IMR-90 (cell line): ENCODE results near the gene ESF1. TPM values are rescaled to one million over a fixed set of nuclear protein-coding genes. Genes with fewer than 3 reads are reported as not detected.

Experiments used
- ATAC-seq: fragments of 200-7000 bp; cut with Tn5 transposase; 2 replicates; pipeline ENCODE4 v1.9.1; 2020; ENCODE audit warnings: low read depth, mild to moderate bottlenecking, moderate library complexity
- BruUV-seq: library from RNA; stranded (reverse); fragments of 400-500 nt; replicated peaks from 2 replicates; lab custom pipeline; 2021; lab: Mats Ljungman, UMichigan
- CTCF ChIA-PET: fragments of 300-600 bp; formaldehyde crosslinking; extraction: SDS; loops from one replicate; lab custom pipeline; 2021; ENCODE audit warnings: antibody characterized with exemption; lab: Yijun Ruan, JAX
- POLR2A ChIA-PET: fragments of 300-600 bp; sonication (Branson Sonifier 250); formaldehyde crosslinking; loops from one replicate; lab custom pipeline; 2022; ENCODE audit warnings: antibody characterized with exemption; ENCODE audit not compliant: unreplicated experiment; lab: Charles Lee
- DNase-seq: peaks from one replicate; pipeline ENCODE4 v3.0.0; 2013
- H2AFZ ChIP-seq: replicated peaks from 2 replicates; pipeline ENCODE3; 2013; ENCODE audit warnings: low read length, mild to moderate bottlenecking; ENCODE audit not compliant: poor library complexity
- H2AK5ac ChIP-seq: 2 replicates; pipeline ENCODE4 v1.6.1; 2013; ENCODE audit warnings: low read depth, low read length, inconsistent platforms
- H2AK9ac ChIP-seq: replicated peaks from 2 replicates; pipeline ENCODE3; 2013; ENCODE audit warnings: mild to moderate bottlenecking, low read depth, low read length, moderate library complexity; ENCODE audit not compliant: poor library complexity
- H2BK120ac ChIP-seq: 2 replicates; pipeline ENCODE4 v1.6.1; 2013; ENCODE audit warnings: low read depth, low read length, inconsistent platforms
- H2BK15ac ChIP-seq: 3 replicates; pipeline ENCODE4 v1.6.1; 2013; ENCODE audit warnings: low read depth, low read length, inconsistent platforms
- H2BK20ac ChIP-seq: 2 replicates; pipeline ENCODE4 v1.6.1; 2013; ENCODE audit warnings: low read depth, mild to moderate bottlenecking, inconsistent platforms, low read length, moderate library complexity
- H2BK5ac ChIP-seq: 2 replicates; pipeline ENCODE4 v1.6.1; 2013; ENCODE audit warnings: mild to moderate bottlenecking, low read depth, low read length, inconsistent platforms; ENCODE audit not compliant: poor library complexity, severe bottlenecking
- H3K14ac ChIP-seq: replicated peaks from 2 replicates; pipeline ENCODE4 v1.6.1; 2013; ENCODE audit warnings: low read depth, low read length, inconsistent platforms
- H3K18ac ChIP-seq: 2 replicates; pipeline ENCODE4 v1.6.1; 2013; ENCODE audit warnings: low read depth, low read length, control low read depth
- H3K23ac ChIP-seq: 2 replicates; pipeline ENCODE4 v1.6.1; 2013; ENCODE audit warnings: low read depth, low read length, inconsistent platforms
- H3K27ac ChIP-seq: 2 replicates; pipeline ENCODE4 v1.5.1; 2013; ENCODE audit warnings: mild to moderate bottlenecking, control low read depth, low read length; ENCODE audit not compliant: insufficient read depth
- H3K27me3 ChIP-seq: 2 replicates; pipeline ENCODE4 v1.6.1; 2013; ENCODE audit warnings: low read length; ENCODE audit not compliant: control insufficient read depth, insufficient read depth
- H3K36me3 ChIP-seq: 2 replicates; pipeline ENCODE4 v1.6.1; 2013; ENCODE audit warnings: low read length, mixed read lengths; ENCODE audit not compliant: control insufficient read depth, insufficient read depth
- H3K4ac ChIP-seq: 2 replicates; pipeline ENCODE4 v1.6.1; 2013; ENCODE audit warnings: low read depth, low read length, inconsistent platforms
- H3K4me1 ChIP-seq: 2 replicates; pipeline ENCODE4 v1.6.1; 2013; ENCODE audit warnings: low read length, mixed read lengths; ENCODE audit not compliant: control insufficient read depth, insufficient read depth
- H3K4me2 ChIP-seq: 2 replicates; pipeline ENCODE4 v1.6.1; 2013; ENCODE audit warnings: low read depth, mild to moderate bottlenecking, control low read depth, low read length, moderate library complexity
- H3K4me3 ChIP-seq: 2 replicates; pipeline ENCODE4 v1.5.1; 2013; ENCODE audit warnings: low read depth, mild to moderate bottlenecking, control low read depth, low read length, moderate library complexity; ENCODE audit not compliant: insufficient read depth
- H3K56ac ChIP-seq: 2 replicates; pipeline ENCODE4 v1.6.1; 2013; ENCODE audit warnings: low read length, inconsistent platforms; ENCODE audit not compliant: insufficient read depth; ENCODE audit errors: extremely low read depth
- H3K79me1 ChIP-seq, 2 experiments: 2 replicates each; pipeline ENCODE4 v1.6.1; 2013; ENCODE audit warnings: low read length in 2 of 2, inconsistent platforms in 1 of 2, low read depth in 1 of 2
- H3K9ac ChIP-seq: 2 replicates; pipeline ENCODE4 v1.6.1; 2013; ENCODE audit warnings: low read depth, low read length, control low read depth
- H3K9me1 ChIP-seq: 2 replicates; pipeline ENCODE4 v1.6.1; 2013; ENCODE audit warnings: low read length, inconsistent platforms; ENCODE audit not compliant: insufficient read depth
- H3K9me3 ChIP-seq: 2 replicates; pipeline ENCODE4 v1.6.1; 2013; ENCODE audit warnings: low read length; ENCODE audit not compliant: control insufficient read depth, insufficient read depth
- H4K20me1 ChIP-seq: 2 replicates; pipeline ENCODE4 v1.6.1; 2013; ENCODE audit warnings: low read length, inconsistent platforms; ENCODE audit not compliant: insufficient read depth
- H4K5ac ChIP-seq: 2 replicates; pipeline ENCODE4 v1.6.1; 2013; ENCODE audit warnings: mild to moderate bottlenecking, low read depth, low read length, control low read depth
- H4K8ac ChIP-seq, 2 experiments: 2 replicates each; pipeline ENCODE4 v1.6.1; 2013; ENCODE audit warnings: low read depth in 2 of 2, low read length in 2 of 2, control low read depth in 1 of 2, inconsistent platforms in 1 of 2
- H4K91ac ChIP-seq: 2 replicates; pipeline ENCODE4 v1.6.1; 2013; ENCODE audit warnings: low read depth, low read length, inconsistent platforms; ENCODE audit not compliant: insufficient read depth
- FOS ChIP-seq: fragments of 150-350 bp; IDR thresholded peaks from 2 replicates; pipeline ENCODE4 v1.6.1; 2016; ENCODE audit warnings: low read depth, low read length
- NFE2L2 ChIP-seq: fragments of 150-350 bp; IDR thresholded peaks from 2 replicates; pipeline ENCODE4 v1.6.1; 2016; ENCODE audit warnings: low read depth, mild to moderate bottlenecking, low read length
- WGBS, 2 experiments: methylation state at CpG; one replicate each; pipeline versions ENCODE4 v1.1.5 to v1.1.7; 2013; ENCODE audit warnings: missing lambda C conversion rate in 2 of 2; ENCODE audit not compliant: insufficient read length in 1 of 2; ENCODE audit errors: extremely low coverage in 2 of 2; 5-methylcytosine and 5-hydroxymethylcytosine counted together
- dilution Hi-C: fragments of 300-500 bp; cut with HindIII; formaldehyde crosslinking; loops from one replicate; pipeline ENCODE4 v1.14.3; 2018; ENCODE audit warnings: low sequenced_read_pairs; ENCODE audit not compliant: unreplicated experiment
- in situ Hi-C: fragments of 300-500 bp; cut with MboI; formaldehyde crosslinking; loops from 3 replicates; pipeline ENCODE4 v1.14.3; 2019; ENCODE audit warnings: low sequenced_read_pairs, inconsistent platforms, mixed read lengths
- intact Hi-C: fragments of 100-400 bp; cut with micrococcal nuclease; formaldehyde crosslinking; loops from 2 replicates; pipeline ENCODE4 v1.10.0; 2022
- polyA plus RNA-seq, 3 experiments: library from polyadenylated mRNA; depleted of rRNA; stranded (reverse); fragments of >200 nt; gene quantifications; 2 replicates each; pipeline ENCODE4 v1.2.3, GENCODE V29; 2012; ENCODE audit warnings: low replicate concordance in 1 of 3
- total RNA-seq: library from RNA; depleted of rRNA; stranded (reverse); fragments of >200 nt; gene quantifications from 2 replicates; pipeline ENCODE4 v1.2.3, GENCODE V29; 2012

Gene ESF1
- total and polyA plus RNA-seq, 2 of the 4 experiments (the other 2 are of a cell fraction), result 2.6 to 2.7 TPM

DNA sequence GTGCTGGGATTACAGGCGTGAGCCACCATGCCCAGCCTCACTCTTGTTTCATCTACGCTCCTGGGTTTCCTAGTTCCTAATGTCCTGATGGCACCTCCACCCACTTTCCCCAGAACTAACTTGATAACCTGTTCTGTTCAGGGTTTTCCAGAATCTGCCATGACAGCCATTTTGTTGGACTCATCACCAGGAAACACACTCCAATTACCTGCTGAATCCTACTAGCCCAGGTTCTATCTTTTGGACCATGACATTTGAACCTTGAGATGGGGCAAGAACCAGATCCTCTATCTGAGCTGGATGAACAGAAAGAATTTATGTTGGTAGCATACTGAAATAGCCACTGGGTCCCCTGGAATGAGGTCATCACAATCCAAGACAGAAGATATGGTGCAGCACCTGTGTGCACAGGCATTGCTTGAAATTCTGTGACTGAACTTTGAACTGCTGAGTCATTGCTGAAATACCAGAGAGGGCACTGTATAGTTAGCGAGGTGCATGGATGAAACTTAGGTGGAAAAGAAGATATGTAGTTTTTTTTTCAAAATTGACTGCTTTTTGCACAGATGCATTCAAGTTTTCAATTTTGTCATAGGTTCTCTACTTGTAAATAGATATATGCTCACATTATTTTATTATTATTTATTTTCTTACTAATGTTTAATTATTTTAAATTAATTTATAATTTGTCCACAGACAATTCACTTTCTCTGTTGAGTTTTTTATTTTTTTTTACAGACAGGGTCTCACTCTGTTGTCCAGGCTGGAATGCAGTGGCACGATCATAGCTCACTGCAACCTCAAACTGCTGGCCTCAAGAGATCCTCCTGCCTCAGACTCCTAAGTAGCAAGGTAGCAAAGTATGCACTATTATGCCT is 103.2 kb downstream of the ESF1 start:
- Histone ChIP-seq H4K5ac (no peak overlapping the region), H4K8ac (no peak overlapping the region), H4K91ac (no peak overlapping the region), H3K79me1 (no peaks in the 10 kb centered on the region), H2BK5ac (no peak overlapping the region), H3K27me3 (no peaks in the 10 kb centered on the region), H3K9ac (no peak overlapping the region), H3K4me2 (no peak overlapping the region), H3K56ac (no peak overlapping the region), H3K36me3 (no peaks in the 10 kb centered on the region), H2BK20ac (no peak overlapping the region), H2AFZ (no peak overlapping the region), H3K14ac (no peak overlapping the region), H2BK15ac (no peak overlapping the region), H3K4me1 (peaks cover 2% of the 10 kb centered on the region; the same call in 1 of the 2 replicates), H3K27ac (no peak overlapping the region), H3K4me3 (no peak overlapping the region), H3K9me3 (no peaks in the 10 kb centered on the region), H3K4ac (no peak overlapping the region), H2BK120ac (no peak overlapping the region), H2AK5ac (no peak overlapping the region), H3K23ac (no peak overlapping the region), H3K18ac (no peak overlapping the region), H4K20me1 (no peaks in the 10 kb centered on the region), H3K9me1 (no peaks in the 10 kb centered on the region), H2AK9ac (no peak overlapping the region)
- BruUV-seq, result no TSS peak
- no CpG with 5 or more reads among the region's 4 CpGs for WGBS, 2 experiments
- ChIA-PET CTCF (no interaction called here), POLR2A (no interaction called here)
- in situ Hi-C loops (no loop called here), dilution Hi-C loops (no loop called here), intact Hi-C loops (no loop called here)
- no peak for TF ChIP-seq FOS
- peak; percentile 72 for TF ChIP-seq NFE2L2
- DNase-seq, result no peak
- no peak for ATAC-seq
